AG09319 (cell line): Measurements from ENCODE around the gene AFAP1.

Experiments
- DNase-seq: peaks from one replicate; pipeline ENCODE4 v3.0.0-alpha.2; 2010; ENCODE audit warnings: low read depth; ENCODE audit errors: extremely low read depth
- CTCF ChIP-seq: IDR thresholded peaks from 2 replicates; pipeline ENCODE4 v1.5.1; 2011; ENCODE audit warnings: low read depth, mild to moderate bottlenecking, inconsistent platforms, low read length, moderate library complexity

AFAP1 gene

GRCh38 chr4:7815981-7816380, 123.7 kb downstream of the AFAP1 start:
- DNase-seq: no peak
- TF ChIP-seq CTCF: no peak

DNA sequence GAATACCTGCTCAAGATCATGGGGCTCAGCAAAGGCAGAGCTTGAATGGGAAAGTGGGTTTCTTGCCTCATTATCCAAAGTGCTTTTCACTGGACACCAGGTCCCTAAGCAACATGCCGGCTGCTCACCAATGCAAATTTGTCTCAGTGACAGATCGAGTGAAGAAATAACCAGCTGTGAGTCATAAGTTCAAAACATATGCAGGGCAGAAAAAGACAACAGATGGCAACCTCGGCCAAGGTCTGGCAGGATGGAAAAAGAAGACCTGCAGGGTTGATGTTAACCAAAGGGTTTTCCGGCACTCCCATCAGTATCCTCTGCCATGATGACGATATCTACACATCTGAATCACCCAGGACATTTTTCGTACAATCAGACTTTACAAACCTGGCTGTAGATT, 124.1 kb downstream of the AFAP1 start:
- no peak for DNase-seq
- TF ChIP-seq CTCF: no peak; the same call in 1 of the 2 replicates

DNA sequence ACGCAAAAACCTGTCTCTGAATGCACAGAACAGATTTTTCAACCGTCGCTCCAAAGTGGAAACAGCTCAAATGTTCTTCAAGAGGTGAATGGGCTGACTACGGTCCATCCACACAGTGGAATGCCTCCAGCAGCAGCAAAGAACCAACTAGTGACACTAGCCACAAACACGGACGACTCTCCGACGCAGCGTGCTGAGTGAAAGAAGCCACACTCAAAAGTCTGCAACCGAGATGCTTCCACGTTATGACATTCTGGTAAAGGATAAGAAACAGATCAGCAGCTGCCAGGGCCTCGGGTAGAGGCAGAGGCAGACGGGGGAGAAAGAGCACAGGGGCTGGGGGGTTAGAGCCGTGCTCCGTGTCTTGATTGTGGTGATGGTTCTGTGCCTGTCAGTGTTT, 125.2 kb downstream of the AFAP1 start:
- TF ChIP-seq CTCF: no peak
- DNase-seq: no peak

DNA sequence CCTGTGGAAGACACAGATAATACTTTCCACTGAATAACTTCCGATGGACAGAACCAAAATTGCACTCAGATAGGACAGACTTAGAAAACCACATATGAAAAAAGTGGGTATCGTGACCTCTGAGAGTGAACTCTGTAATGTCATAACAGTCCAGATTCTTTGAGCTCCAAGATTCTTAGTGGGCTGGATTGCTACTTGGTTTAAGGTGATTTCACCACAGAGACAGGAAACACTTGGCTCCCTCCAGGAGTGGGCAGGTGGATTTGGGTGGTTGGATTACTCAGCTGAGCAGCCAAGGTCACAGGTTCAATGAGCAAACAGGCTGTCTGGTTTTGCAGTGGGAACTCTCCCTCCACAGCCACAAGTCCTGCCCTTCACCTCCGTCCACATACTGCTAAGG, 126.0 kb downstream of the AFAP1 start:
- no peak for TF ChIP-seq CTCF
- DNase-seq: no peak

- TF ChIP-seq CTCF: no peak
- DNase-seq: no peak
Observed at GRCh38 chr4:7812921-7813320, 126.7 kb downstream of the AFAP1 start.

GRCh38 chr4:7812231-7812857, 127.3 kb downstream of the AFAP1 start:
- no peak for DNase-seq
- TF ChIP-seq CTCF: no peak

GRCh38 chr4:7811536-7812191, 128.0 kb downstream of the AFAP1 start:
- DNase-seq: peak; percentile 61
- no peak for TF ChIP-seq CTCF
